Stimulated activated effector memory CD8-positive, alpha-beta T cell treated with anti-CD3 and anti-CD28 coated beads, Interleukin-12 subunit alpha, Interleukin-12 subunit beta, amount 100 ng/mL, for 72 hours (primary cell): Measurements from ENCODE around the gene PELI3.
A peak's percentile ranks its signal among the peaks of the same experiment; 100 is the strongest.
"Not testable (repeated sequence)": the region's sequence is repeated elsewhere in the genome, so short reads cannot be mapped to it uniquely, and the experiment has no call there.

Experiments used
- ATAC-seq: fragments of 150-1000 bp; cut with Tn5 transposase; 2 replicates; pipeline ENCODE4 v1.10.0; 2021
- DNase-seq, 2 donors: peaks; one replicate each; pipeline ENCODE4 v3.0.0; 2021 to 2022; ENCODE audit warnings: low spot score in 2 of 2
- H3K27ac Mint-ChIP-seq: one replicate; pipeline ENCODE4 v1.8.0; 2022; ENCODE audit warnings: mild to moderate bottlenecking, mixed read lengths
- H3K36me3 Mint-ChIP-seq: one replicate; pipeline ENCODE4 v1.8.0; 2022; ENCODE audit warnings: mild to moderate bottlenecking, mixed read lengths
- H3K4me1 Mint-ChIP-seq: one replicate; pipeline ENCODE4 v1.8.0; 2022; ENCODE audit warnings: mixed read lengths
- H3K4me3 Mint-ChIP-seq: one replicate; pipeline ENCODE4 v1.8.0; 2022; ENCODE audit warnings: mild to moderate bottlenecking, mixed read lengths
- H3K9me3 Mint-ChIP-seq: one replicate; pipeline ENCODE4 v1.8.0; 2022; ENCODE audit warnings: mixed read lengths

Gene PELI3

GRCh38 chr11:66464116-66464515 is 2.6 kb upstream of the PELI3 start:
- H3K4me3 Mint-ChIP-seq, ATAC-seq, DNase-seq, H3K27ac Mint-ChIP-seq, H3K36me3 Mint-ChIP-seq, H3K9me3 Mint-ChIP-seq: not testable (repeated sequence)
- H3K4me1 Mint-ChIP-seq, result peaks cover 34% of the 10 kb centered on the region

DNA sequence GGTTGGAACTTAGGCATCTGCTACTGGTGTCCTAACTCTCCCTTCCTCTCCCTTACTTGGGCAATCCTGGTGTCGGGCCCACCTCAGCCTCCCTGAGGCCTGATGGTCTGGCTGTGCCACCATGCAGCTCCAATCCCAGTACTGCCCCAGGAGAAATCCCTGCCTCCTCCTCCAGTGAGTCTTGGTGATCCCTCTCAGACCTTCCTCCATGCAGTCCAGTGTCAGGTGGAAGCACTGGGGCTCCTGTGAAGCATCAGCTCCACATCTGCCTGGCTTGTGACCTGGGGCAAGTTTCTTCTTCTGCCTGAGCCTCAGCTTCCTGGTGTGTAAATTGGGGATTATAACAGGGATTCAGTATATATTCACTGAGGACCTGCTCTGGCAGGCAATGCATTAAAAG is 1.8 kb upstream of the PELI3 start:
- no peak for DNase-seq
- no peaks in the 10 kb centered on the region for H3K9me3 Mint-ChIP-seq
- no peak for ATAC-seq
- H3K4me3 Mint-ChIP-seq, result no peak overlapping the region
- H3K27ac Mint-ChIP-seq, result no peak overlapping the region
- H3K4me1 Mint-ChIP-seq, result peaks cover 29% of the 10 kb centered on the region
- H3K36me3 Mint-ChIP-seq, result peaks cover under 1% of the 10 kb centered on the region

GRCh38 chr11:66465373-66466224 is 1.1 kb upstream of the PELI3 start:
- Mint-ChIP-seq H3K27ac (peak overlapping the region; percentile 79), H3K4me3 (peak overlapping the region; percentile 75), H3K9me3 (no peaks in the 10 kb centered on the region), H3K4me1 (peaks cover 29% of the 10 kb centered on the region), H3K36me3 (peaks cover 6% of the 10 kb centered on the region)
- ATAC-seq, result no peak
- no peak for DNase-seq

DNA sequence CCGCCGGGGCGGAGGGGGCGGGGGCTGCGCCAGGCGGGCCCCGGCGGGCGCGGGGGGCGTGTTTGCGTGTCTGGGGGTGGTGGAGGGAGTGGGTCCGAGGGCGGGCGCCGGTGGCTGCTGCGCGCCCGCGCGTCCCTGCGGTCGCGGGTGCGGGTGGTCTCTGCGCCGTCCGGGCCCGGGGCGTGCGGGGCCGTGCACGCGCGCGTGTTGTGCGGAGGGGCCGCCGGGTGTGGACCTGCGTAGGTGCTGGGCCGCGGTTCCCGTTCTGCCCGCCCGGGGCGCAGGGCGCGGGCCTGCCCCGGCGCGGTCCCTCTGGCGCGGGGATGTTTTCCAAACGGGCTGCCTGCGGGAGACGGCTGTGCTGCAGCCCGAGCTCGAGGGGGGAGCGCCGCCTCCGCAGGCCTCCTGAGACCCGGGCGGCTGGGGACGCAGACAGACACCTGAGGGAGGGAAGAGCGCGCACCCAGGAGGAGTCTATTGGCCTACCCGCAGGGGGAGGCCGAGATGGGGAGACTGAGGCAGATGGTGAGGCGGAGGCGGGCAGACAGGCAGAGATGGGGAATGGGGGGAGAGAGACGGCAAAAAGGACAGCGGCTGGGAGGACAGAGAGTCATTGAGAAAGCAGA is 442 bp downstream of the PELI3 start:
- no peaks in the 10 kb centered on the region for H3K9me3 Mint-ChIP-seq
- H3K36me3 Mint-ChIP-seq, result peaks cover 11% of the 10 kb centered on the region
- H3K4me3 Mint-ChIP-seq, result peak overlapping the region; percentile 75
- H3K27ac Mint-ChIP-seq, result peak overlapping the region; percentile 79
- no peak for DNase-seq
- ATAC-seq, result peak; percentile 77
- H3K4me1 Mint-ChIP-seq, result peaks cover 33% of the 10 kb centered on the region

- ATAC-seq, result no peak
- DNase-seq, result no peak
- H3K4me1 Mint-ChIP-seq, result peaks cover 28% of the 10 kb centered on the region
- H3K36me3 Mint-ChIP-seq, result peaks cover 11% of the 10 kb centered on the region
- H3K27ac Mint-ChIP-seq, result peak overlapping the region; percentile 68
- peak overlapping the region; percentile 75 for H3K4me3 Mint-ChIP-seq
- H3K9me3 Mint-ChIP-seq, result no peaks in the 10 kb centered on the region
These were observed 1.1 kb downstream of the PELI3 start for GRCh38 chr11:66467756-66468155.

DNA sequence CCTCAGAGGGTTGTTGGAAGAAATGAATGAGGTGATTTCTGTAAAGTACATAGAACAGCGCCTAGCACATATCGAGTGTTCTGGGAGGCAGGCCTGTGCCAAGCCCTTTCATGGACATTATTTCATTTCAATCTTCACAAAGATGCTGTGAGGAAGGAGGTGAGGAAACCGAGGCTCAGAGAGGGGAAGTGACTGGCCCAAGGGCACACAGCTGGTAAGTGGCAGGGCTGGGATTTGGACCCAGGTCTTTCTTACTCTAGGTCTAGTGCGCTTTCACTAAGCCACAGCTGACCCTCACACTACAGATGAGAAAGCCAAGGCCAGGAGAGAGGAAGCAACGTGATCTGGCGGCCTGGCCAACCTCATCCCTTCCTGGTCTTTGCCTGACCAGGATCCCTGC is 2.0 kb downstream of the PELI3 start:
- Mint-ChIP-seq H3K9me3 (no peaks in the 10 kb centered on the region), H3K27ac (no peak overlapping the region), H3K36me3 (peaks cover 11% of the 10 kb centered on the region), H3K4me1 (peaks cover 20% of the 10 kb centered on the region), H3K4me3 (peak overlapping the region; percentile 75)
- ATAC-seq (no peak), DNase-seq (no peak)

DNA sequence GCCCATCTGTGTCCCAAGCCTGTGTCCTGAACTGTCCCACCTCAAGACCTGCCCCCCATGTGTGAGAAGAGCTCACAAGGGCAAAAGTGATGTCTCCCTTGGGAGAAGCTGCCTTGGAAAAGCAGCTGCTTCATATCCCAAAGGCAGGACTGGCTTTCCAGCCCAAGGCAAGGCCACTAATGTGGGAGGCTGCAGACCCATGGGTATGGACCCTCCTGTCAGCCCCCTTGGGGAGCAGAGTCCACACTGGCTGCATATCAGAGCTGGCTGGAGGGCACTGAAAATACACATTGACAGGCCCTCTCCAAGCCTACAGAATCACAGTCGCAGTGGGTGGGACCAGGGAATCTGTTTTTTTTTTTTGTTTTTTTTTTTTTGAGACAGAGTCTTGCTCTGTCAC is 2.7 kb downstream of the PELI3 start:
- ATAC-seq (no peak), DNase-seq (no peak)
- Mint-ChIP-seq H3K27ac (no peak overlapping the region), H3K9me3 (no peaks in the 10 kb centered on the region), H3K36me3 (peaks cover 11% of the 10 kb centered on the region), H3K4me3 (no peak overlapping the region), H3K4me1 (peaks cover 20% of the 10 kb centered on the region)

GRCh38 chr11:66470015-66470414 is 3.3 kb downstream of the PELI3 start:
- no peak overlapping the region for H3K4me3 Mint-ChIP-seq
- H3K9me3 Mint-ChIP-seq, result no peaks in the 10 kb centered on the region
- peaks cover 11% of the 10 kb centered on the region for H3K36me3 Mint-ChIP-seq
- DNase-seq, result no peak
- no peak for ATAC-seq
- H3K27ac Mint-ChIP-seq, result no peak overlapping the region
- peaks cover 20% of the 10 kb centered on the region for H3K4me1 Mint-ChIP-seq

- Mint-ChIP-seq H3K4me1 (peaks cover 15% of the 10 kb centered on the region), H3K4me3 (no peak overlapping the region), H3K9me3 (no peaks in the 10 kb centered on the region), H3K36me3 (peaks cover 11% of the 10 kb centered on the region), H3K27ac (no peak overlapping the region)
- ATAC-seq, result no peak
- DNase-seq, result no peak
These were observed 4.4 kb downstream of the PELI3 start for GRCh38 chr11:66471142-66471541.

GRCh38 chr11:66472054-66472453 is 5.3 kb downstream of the PELI3 start:
- DNase-seq (no peak), ATAC-seq (no peak)
- peaks cover 11% of the 10 kb centered on the region for H3K36me3 Mint-ChIP-seq
- H3K27ac Mint-ChIP-seq, result no peak overlapping the region
- no peaks in the 10 kb centered on the region for H3K9me3 Mint-ChIP-seq
- no peak overlapping the region for H3K4me3 Mint-ChIP-seq
- H3K4me1 Mint-ChIP-seq, result peaks cover 10% of the 10 kb centered on the region

DNA sequence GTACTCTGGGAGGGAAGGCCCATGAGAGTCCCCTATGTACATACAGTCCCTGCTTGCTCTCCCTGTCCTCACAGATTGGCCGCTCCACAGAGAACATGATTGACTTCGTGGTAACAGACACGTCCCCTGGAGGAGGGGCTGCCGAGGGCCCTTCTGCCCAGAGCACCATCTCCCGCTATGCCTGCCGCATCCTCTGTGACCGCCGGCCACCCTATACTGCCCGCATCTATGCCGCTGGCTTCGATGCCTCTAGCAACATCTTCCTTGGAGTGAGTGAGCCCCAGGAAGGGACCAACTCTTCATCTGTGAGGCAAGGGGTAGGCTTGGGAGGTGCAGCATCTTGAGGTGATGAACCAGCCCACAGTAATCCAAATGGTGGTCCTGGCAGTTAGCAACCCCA is 6.5 kb downstream of the PELI3 start:
- ATAC-seq, result no peak
- Mint-ChIP-seq H3K4me3 (no peak overlapping the region), H3K9me3 (no peaks in the 10 kb centered on the region), H3K27ac (no peak overlapping the region), H3K36me3 (peaks cover 11% of the 10 kb centered on the region), H3K4me1 (peaks cover 13% of the 10 kb centered on the region)
- DNase-seq, result no peak

DNA sequence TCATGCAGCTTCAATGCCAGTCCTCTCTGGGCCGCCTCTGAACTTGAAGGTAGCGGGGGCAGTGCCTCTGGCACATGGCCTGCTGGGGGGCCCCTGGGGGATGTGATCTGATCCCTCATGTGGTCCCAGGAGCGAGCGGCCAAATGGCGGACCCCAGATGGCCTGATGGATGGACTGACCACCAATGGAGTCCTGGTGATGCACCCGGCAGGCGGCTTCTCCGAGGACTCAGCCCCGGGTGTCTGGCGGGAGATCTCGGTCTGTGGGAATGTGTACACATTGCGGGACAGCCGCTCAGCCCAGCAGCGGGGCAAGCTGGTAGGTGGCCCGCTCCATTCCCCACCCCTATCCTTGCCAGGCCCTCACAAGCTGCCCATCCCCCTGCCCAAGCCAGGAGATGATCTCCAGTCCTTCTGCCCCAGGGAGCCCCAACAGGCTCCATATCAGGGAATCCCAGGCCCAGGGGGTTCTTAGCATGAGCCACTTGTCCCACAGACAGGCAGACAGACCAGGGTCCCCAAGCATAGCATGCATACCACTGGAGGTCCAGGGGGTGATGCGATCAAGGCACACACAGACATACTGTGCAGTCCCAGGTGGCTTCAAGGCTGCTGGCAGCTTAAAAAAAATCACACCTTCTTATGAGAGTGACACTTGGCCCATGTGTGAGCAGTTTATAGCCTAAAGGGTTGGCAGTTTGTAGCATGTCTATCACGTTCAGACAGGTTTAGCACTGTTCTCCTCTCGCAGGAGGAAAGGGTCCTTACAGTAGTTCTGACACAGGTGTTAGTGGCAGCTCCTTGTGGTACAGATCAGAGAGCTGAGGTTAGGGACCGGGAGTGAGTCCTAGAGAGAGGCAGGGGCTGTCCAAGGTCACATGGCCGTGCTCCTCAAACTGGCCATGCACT is 7.2 kb downstream of the PELI3 start:
- Mint-ChIP-seq H3K36me3 (peaks cover 11% of the 10 kb centered on the region), H3K4me3 (no peak overlapping the region), H3K4me1 (peaks cover 18% of the 10 kb centered on the region), H3K9me3 (no peaks in the 10 kb centered on the region), H3K27ac (no peak overlapping the region)
- ATAC-seq (no peak), DNase-seq (no peak)

GRCh38 chr11:66475349-66476172 is 8.9 kb downstream of the PELI3 start:
- Mint-ChIP-seq H3K9me3 (no peaks in the 10 kb centered on the region), H3K4me1 (peaks cover 29% of the 10 kb centered on the region), H3K27ac (no peak overlapping the region), H3K36me3 (peaks cover 18% of the 10 kb centered on the region), H3K4me3 (no peak overlapping the region)
- ATAC-seq (no peak), DNase-seq (no peak)

GRCh38 chr11:66476173-66476840 is 9.6 kb downstream of the PELI3 start:
- H3K4me3 Mint-ChIP-seq, result no peak overlapping the region
- peaks cover 13% of the 10 kb centered on the region for H3K36me3 Mint-ChIP-seq
- ATAC-seq, result no peak
- H3K4me1 Mint-ChIP-seq, result peaks cover 32% of the 10 kb centered on the region
- DNase-seq, result no peak
- H3K9me3 Mint-ChIP-seq, result no peaks in the 10 kb centered on the region
- no peak overlapping the region for H3K27ac Mint-ChIP-seq
